Endothelial cell of umbilical vein (primary cell): ENCODE measurements around the gene KLK8. TPM values are rescaled to one million over a fixed set of nuclear protein-coding genes. Genes with fewer than 3 reads are reported as not detected.

Experiments
- BruUV-seq: library from RNA; stranded (reverse); fragments of 400-500 nt; replicated peaks from 2 replicates; lab custom pipeline; 2021; lab: Mats Ljungman, UMichigan
- CTCF ChIA-PET: fragments of 300-600, 350-600 bp; sonication (Branson Sonifier 250); formaldehyde crosslinking; loops from one replicate; lab custom pipeline; 2021; ENCODE audit warnings: antibody characterized with exemption, inconsistent platforms; lab: Charles Lee
- POLR2A ChIA-PET: fragments of 300-600, 350-600 bp; sonication (Branson Sonifier 250); formaldehyde crosslinking; loops from one replicate; lab custom pipeline; 2021; ENCODE audit warnings: antibody characterized with exemption, inconsistent platforms; lab: Charles Lee
- DNase-seq: peaks from one replicate; pipeline ENCODE4 v3.0.0-alpha.2; 2011; ENCODE audit warnings: low read depth, low spot score
- FAIRE-seq: peaks from 2 replicates; lab custom pipeline; 2011; peaks lifted over from hg19 to GRCh38; lab: Jason Lieb, UNC
- H2AFZ ChIP-seq: 2 replicates; pipeline ENCODE4 v1.6.0; 2012; ENCODE audit warnings: low read depth, low read length, control low read depth, inconsistent platforms
- H3K27ac ChIP-seq: 2 replicates; pipeline ENCODE4 v1.5.1; 2011; ENCODE audit warnings: low read depth, mild to moderate bottlenecking, control low read depth, low read length, moderate library complexity; ENCODE audit not compliant: insufficient read depth
- H3K27me3 ChIP-seq, 2 experiments: 2 replicates each; pipeline versions ENCODE4 v1.6.0 to v1.6.1; 2011; ENCODE audit warnings: low read length in 2 of 2, mixed read lengths in 1 of 2; ENCODE audit not compliant: control insufficient read depth in 2 of 2, insufficient read depth in 2 of 2
- H3K36me3 ChIP-seq, 2 experiments: 2 replicates in 1 of 2; 3 replicates in 1 of 2; pipeline ENCODE4 v1.5.1; 2011; ENCODE audit warnings: low read length in 2 of 2, mild to moderate bottlenecking in 1 of 2, moderate library complexity in 1 of 2; ENCODE audit not compliant: control insufficient read depth in 2 of 2, insufficient read depth in 2 of 2; ENCODE audit errors: extremely low read depth in 1 of 2
- H3K4me1 ChIP-seq: 3 replicates; pipeline ENCODE4 v1.5.1; 2011; ENCODE audit warnings: mild to moderate bottlenecking, low read length; ENCODE audit not compliant: control insufficient read depth, insufficient read depth; ENCODE audit errors: extremely low read depth
- H3K4me2 ChIP-seq: 2 replicates; pipeline ENCODE4 v1.6.1; 2011; ENCODE audit warnings: low read length, control low read depth, mixed read lengths; ENCODE audit not compliant: insufficient read depth
- H3K4me3 ChIP-seq, 3 experiments: fragments of 200-600 bp in 1 of 3; sonication (generic), shearing (Covaris generic) in 1 of 3; replicated peaks in 1 of 3; 2 replicates each; pipeline ENCODE4 v1.5.1; 2011 to 2016; ENCODE audit warnings: control low read depth in 3 of 3, low read length in 3 of 3, mild to moderate bottlenecking in 2 of 3, inconsistent platforms in 1 of 3, low read depth in 1 of 3, moderate library complexity in 1 of 3; ENCODE audit not compliant: insufficient read depth in 1 of 3
- H3K79me2 ChIP-seq: 2 replicates; pipeline ENCODE4 v1.6.0; 2012; ENCODE audit warnings: low read length, inconsistent platforms; ENCODE audit not compliant: control insufficient read depth, insufficient read depth
- H3K9ac ChIP-seq: replicated peaks from 2 replicates; pipeline ENCODE3; 2011; ENCODE audit warnings: low read length, control low read depth; ENCODE audit not compliant: insufficient read depth; ENCODE audit errors: extremely low read depth
- H3K9me1 ChIP-seq: replicated peaks from 3 replicates; pipeline ENCODE4 v1.6.0; 2011; ENCODE audit warnings: mild to moderate bottlenecking, low read length; ENCODE audit not compliant: control insufficient read depth, insufficient read depth; ENCODE audit errors: extremely low read depth
- H3K9me3 ChIP-seq: replicated peaks from 2 replicates; pipeline ENCODE4 v1.5.1; 2012; ENCODE audit warnings: low read length, inconsistent platforms; ENCODE audit not compliant: control insufficient read depth, insufficient read depth
- H4K20me1 ChIP-seq: replicated peaks from 2 replicates; pipeline ENCODE3; 2011; ENCODE audit warnings: mild to moderate bottlenecking, low read length; ENCODE audit not compliant: control insufficient read depth, insufficient read depth; ENCODE audit errors: extremely low read depth
- CTCF ChIP-seq, 2 donors: IDR thresholded peaks; 1 replicate in 1 of 2; 2 replicates in 1 of 2; pipeline ENCODE4 v1.5.1; 2011; ENCODE audit warnings: low read length in 2 of 2, mild to moderate bottlenecking in 2 of 2, moderate library complexity in 2 of 2, control low read depth in 1 of 2, inconsistent platforms in 1 of 2, low read depth in 1 of 2; ENCODE audit not compliant: insufficient read depth in 1 of 2; ENCODE audit errors: extremely low read depth in 1 of 2
- EZH2 ChIP-seq: IDR thresholded peaks from 2 replicates; pipeline ENCODE4 v1.6.1; 2012; ENCODE audit warnings: borderline replicate concordance, low read depth, mild to moderate bottlenecking, moderate library complexity, low read length, inconsistent platforms; ENCODE audit not compliant: severe bottlenecking
- FOS ChIP-seq: IDR thresholded peaks from 2 replicates; pipeline ENCODE4 v1.6.1; 2011; ENCODE audit warnings: mild to moderate bottlenecking, low read length, moderate library complexity, borderline replicate concordance; ENCODE audit not compliant: insufficient read depth
- GATA2 ChIP-seq: IDR thresholded peaks from 2 replicates; pipeline ENCODE4 v1.7.0; 2011; ENCODE audit warnings: low read depth, mild to moderate bottlenecking, moderate library complexity, mixed read lengths, low read length; ENCODE audit not compliant: insufficient read length, insufficient read depth
- JUN ChIP-seq: IDR thresholded peaks from 2 replicates; pipeline ENCODE4 v1.6.1; 2011; ENCODE audit warnings: borderline replicate concordance, low read depth; ENCODE audit not compliant: insufficient read length, insufficient read depth
- MAX ChIP-seq: IDR thresholded peaks from 2 replicates; pipeline ENCODE4 v1.6.1; 2011; ENCODE audit not compliant: insufficient read depth, insufficient read length
- MYC ChIP-seq: IDR thresholded peaks from one replicate; pipeline ENCODE4 v1.6.1; 2011; ENCODE audit warnings: mild to moderate bottlenecking, low read depth, low read length
- POLR2A ChIP-seq: IDR thresholded peaks from 2 replicates; pipeline ENCODE4 v1.6.1; 2012; ENCODE audit warnings: low read depth, mild to moderate bottlenecking, control low read depth, low read length
- POLR2AphosphoS5 ChIP-seq: IDR thresholded peaks from 2 replicates; pipeline ENCODE4 v1.6.1; 2012; ENCODE audit warnings: low read depth, mild to moderate bottlenecking, control low read depth, low read length, moderate library complexity; ENCODE audit not compliant: insufficient read depth
- dilution Hi-C: fragments of 300-500 bp; cut with MboI; formaldehyde crosslinking; loops from one replicate; pipeline ENCODE4 v1.15.0; 2019; ENCODE audit warnings: low sequenced_read_pairs; ENCODE audit not compliant: extremely low pct_ligation_motif_present
- intact Hi-C: fragments of 100-400 bp; cut with micrococcal nuclease; formaldehyde crosslinking; loops from one replicate; pipeline ENCODE4 v1.10.0; 2022
- polyA plus RNA-seq, 4 experiments: library from polyadenylated mRNA; depleted of rRNA in 3 of 4; stranded (reverse) in 3 of 4; unstranded in 1 of 4; fragments of >200 nt; gene quantifications; 2 replicates each; pipeline versions ENCODE4 v1.2.1 to v1.2.3, GENCODE V29; 2011 to 2012; ENCODE audit warnings: missing spikeins in 1 of 4
- total RNA-seq: library from RNA; stranded (reverse); gene quantifications from 2 replicates; pipeline ENCODE4 v1.2.3, GENCODE V29; 2021

Gene KLK8
- total and polyA plus RNA-seq, 2 donors (not counting 3 experiments of a cell fraction or from before 2014, with no cell fraction given): not detected

GRCh38 chr19:51010066-51010795 lies 8.8 kb upstream of the KLK8 start:
- POLR2A ChIA-PET: no interaction called here
- H2AFZ ChIP-seq: no peak overlapping the region
- no TSS peak for BruUV-seq

More at GRCh38 chr19:51010066-51010795, 8.8 kb upstream of the KLK8 start:
- Histone ChIP-seq H3K27me3 (no peaks in the 10 kb centered on the region), H3K4me1 (no peaks in the 10 kb centered on the region), H3K4me2 (no peak overlapping the region), H3K9me3 (no peaks in the 10 kb centered on the region), H3K9me1 (no peaks in the 10 kb centered on the region), H3K4me3 (no peak overlapping the region), H3K27ac (no peak overlapping the region), H3K36me3 (no peaks in the 10 kb centered on the region), H3K9ac (no peak overlapping the region), H3K79me2 (no peaks in the 10 kb centered on the region), H4K20me1 (no peaks in the 10 kb centered on the region)
- no peak for FAIRE-seq
- CTCF ChIA-PET: interaction anchor here (1.5 kb wide), 1 partner anchor 11 kb away, joined by 6 read pairs; no protein-coding TSS in a partner anchor
- intact Hi-C loops (no loop called here), dilution Hi-C loops (no loop called here)
- DNase-seq: no peak
- TF ChIP-seq MAX (no peak), CTCF (IDR thresholded peaks at IDR 0.05; ENCODE audit: extremely low read depth in 1 of 2, insufficient read depth in 1 of 2, low read depth in 1 of 2, low read length in 2 of 2) (no peak), EZH2 (no peak), JUN (no peak), GATA2 (no peak), MYC (no peak), POLR2AphosphoS5 (no peak), POLR2A (no peak), FOS (no peak)
